ENCODE results near the gene TKT. TPM values are rescaled to one million over a fixed set of nuclear protein-coding genes. Genes with fewer than 3 reads are reported as not detected.

TKT gene
- total RNA-seq, 2 experiments from 2014 or later = 315 to 323 TPM

GRCh38 chr3:53199834-53200233 is 56.0 kb downstream of the TKT start:
- Mint-ChIP-seq H3K27me3 (ENCODE audit: low read depth) (peaks cover 4% of the 10 kb centered on the region), H3K4me1 (ENCODE audit: low read depth) (peaks cover 7% of the 10 kb centered on the region), H3K9me3 (ENCODE audit: insufficient read depth) (no peaks in the 10 kb centered on the region), H3K36me3 (ENCODE audit: low read depth) (no peaks in the 10 kb centered on the region), H3K27ac (no peak overlapping the region), H3K4me3 (no peak overlapping the region)
- CTCF ChIA-PET = interaction anchor here (0.7 to 8.7 kb wide), 5 partner anchors 11 to 150 kb away, joined by 3 to 220 read pairs (median 3); no protein-coding TSS in a partner anchor
- DNase-seq = no peak
- peak; percentile 33 for ATAC-seq
- POLR2A ChIA-PET = no interaction called here

- Mint-ChIP-seq H3K36me3 (ENCODE audit: low read depth) (no peaks in the 10 kb centered on the region), H3K27me3 (ENCODE audit: low read depth) (peaks cover 4% of the 10 kb centered on the region), H3K4me1 (ENCODE audit: low read depth) (peaks cover 7% of the 10 kb centered on the region), H3K9me3 (ENCODE audit: insufficient read depth) (no peaks in the 10 kb centered on the region), H3K4me3 (no peak overlapping the region), H3K27ac (no peak overlapping the region)
- ATAC-seq = no peak
- DNase-seq = no peak
- POLR2A ChIA-PET = no interaction called here
- CTCF ChIA-PET = interaction anchor here (0.7 to 8.7 kb wide), 4 partner anchors 12 to 85 kb away, joined by 3 to 220 read pairs (median 8); no protein-coding TSS in a partner anchor
These were observed 56.8 kb downstream of the TKT start for GRCh38 chr3:53198996-53199395.

GRCh38 chr3:53198256-53198977 is 57.4 kb downstream of the TKT start:
- H3K4me3 Mint-ChIP-seq = no peak overlapping the region
- ChIA-PET POLR2A (no interaction called here), CTCF (interaction anchor here (1.0 to 8.7 kb wide), 4 partner anchors 51 to 85 kb away, joined by 3 to 220 read pairs (median 8); no protein-coding TSS in a partner anchor)
- H3K36me3 Mint-ChIP-seq (ENCODE audit: low read depth) = no peaks in the 10 kb centered on the region
- H3K27ac Mint-ChIP-seq = no peak overlapping the region
- no peaks in the 10 kb centered on the region for H3K9me3 Mint-ChIP-seq (ENCODE audit: insufficient read depth)
- H3K4me1 Mint-ChIP-seq (ENCODE audit: low read depth) = peaks cover 9% of the 10 kb centered on the region
- no peak for DNase-seq
- no peak for ATAC-seq
- peaks cover 4% of the 10 kb centered on the region for H3K27me3 Mint-ChIP-seq (ENCODE audit: low read depth)

- CTCF ChIA-PET = interaction anchor here (0.6 to 8.7 kb wide), 34 partner anchors 12 to 344 kb away, joined by 3 to 220 read pairs (median 4); partner anchors contain the start of genes DCP1A and PRKCD
- Mint-ChIP-seq H3K9me3 (ENCODE audit: insufficient read depth) (no peaks in the 10 kb centered on the region), H3K4me3 (no peak overlapping the region), H3K27ac (no peak overlapping the region), H3K36me3 (ENCODE audit: low read depth) (peaks cover 7% of the 10 kb centered on the region), H3K4me1 (ENCODE audit: low read depth) (peaks cover 20% of the 10 kb centered on the region), H3K27me3 (ENCODE audit: low read depth) (peaks cover 4% of the 10 kb centered on the region)
- DNase-seq (peak; percentile 43), ATAC-seq (no peak)
- POLR2A ChIA-PET = interaction anchor here (1.4 kb wide), 1 partner anchor 82 kb away, joined by 3 read pairs; no protein-coding TSS in a partner anchor
These were observed 59.0 kb downstream of the TKT start for GRCh38 chr3:53196575-53197407.

- POLR2A ChIA-PET = interaction anchor here (0.6 to 1.4 kb wide), 2 partner anchors 58 to 82 kb away, joined by 3 read pairs; no protein-coding TSS in a partner anchor
- H3K27me3 Mint-ChIP-seq (ENCODE audit: low read depth) = peaks cover 4% of the 10 kb centered on the region
- peaks cover 20% of the 10 kb centered on the region for H3K4me1 Mint-ChIP-seq (ENCODE audit: low read depth)
- ATAC-seq = peak; percentile 74
- H3K36me3 Mint-ChIP-seq (ENCODE audit: low read depth) = peaks cover 7% of the 10 kb centered on the region
- CTCF ChIA-PET = interaction anchor here (0.6 to 8.7 kb wide), 39 partner anchors 13 to 343 kb away, joined by 3 to 220 read pairs (median 3); partner anchors contain the start of genes DCP1A and PRKCD
- no peak overlapping the region for H3K4me3 Mint-ChIP-seq
- DNase-seq = peak; percentile 60
- H3K9me3 Mint-ChIP-seq (ENCODE audit: insufficient read depth) = no peaks in the 10 kb centered on the region
- H3K27ac Mint-ChIP-seq = no peak overlapping the region
These were observed 59.9 kb downstream of the TKT start for GRCh38 chr3:53195602-53196574.

- ChIA-PET POLR2A (interaction anchor here (0.6 kb wide), 1 partner anchor 58 kb away, joined by 3 read pairs; no protein-coding TSS in a partner anchor), CTCF (interaction anchor here (0.7 to 8.7 kb wide), 12 partner anchors 21 to 165 kb away, joined by 3 to 220 read pairs (median 7); partner anchors contain the start of gene PRKCD)
- Mint-ChIP-seq H3K27me3 (ENCODE audit: low read depth) (peaks cover 3% of the 10 kb centered on the region), H3K4me1 (ENCODE audit: low read depth) (peaks cover 20% of the 10 kb centered on the region), H3K9me3 (ENCODE audit: insufficient read depth) (no peaks in the 10 kb centered on the region), H3K4me3 (no peak overlapping the region), H3K36me3 (ENCODE audit: low read depth) (peaks cover 9% of the 10 kb centered on the region), H3K27ac (no peak overlapping the region)
- DNase-seq = no peak
- no peak for ATAC-seq
These were observed 60.8 kb downstream of the TKT start for GRCh38 chr3:53195066-53195450.

- CTCF ChIA-PET = interaction anchor here (0.7 to 8.7 kb wide), 12 partner anchors 20 to 166 kb away, joined by 3 to 220 read pairs (median 8); partner anchors contain the start of gene PRKCD
- no peak for DNase-seq
- no peak for ATAC-seq
These were observed 61.4 kb downstream of the TKT start for GRCh38 chr3:53194210-53195065.

GRCh38 chr3:53193466-53194209 is 62.2 kb downstream of the TKT start:
- POLR2A ChIA-PET = no interaction called here
- peaks cover 12% of the 10 kb centered on the region for H3K36me3 Mint-ChIP-seq (ENCODE audit: low read depth)
- H3K27me3 Mint-ChIP-seq (ENCODE audit: low read depth) = no peaks in the 10 kb centered on the region
- H3K27ac Mint-ChIP-seq = no peak overlapping the region
- H3K4me3 Mint-ChIP-seq = no peak overlapping the region
- DNase-seq = no peak
- H3K4me1 Mint-ChIP-seq (ENCODE audit: low read depth) = peaks cover 20% of the 10 kb centered on the region
- no peaks in the 10 kb centered on the region for H3K9me3 Mint-ChIP-seq (ENCODE audit: insufficient read depth)
- ATAC-seq = no peak
- CTCF ChIA-PET = interaction anchor here (1.6 to 1.9 kb wide), 2 partner anchors 60 to 79 kb away, joined by 6 to 10 read pairs; no protein-coding TSS in a partner anchor

More at GRCh38 chr3:53194210-53195065, 61.4 kb downstream of the TKT start:
- H3K4me3 Mint-ChIP-seq = no peak overlapping the region
- no peak overlapping the region for H3K27ac Mint-ChIP-seq
- no peaks in the 10 kb centered on the region for H3K9me3 Mint-ChIP-seq (ENCODE audit: insufficient read depth)
- POLR2A ChIA-PET = interaction anchor here (0.6 kb wide), 1 partner anchor 57 kb away, joined by 3 read pairs; no protein-coding TSS in a partner anchor
- no peaks in the 10 kb centered on the region for H3K27me3 Mint-ChIP-seq (ENCODE audit: low read depth)
- peaks cover 20% of the 10 kb centered on the region for H3K4me1 Mint-ChIP-seq (ENCODE audit: low read depth)
- peaks cover 12% of the 10 kb centered on the region for H3K36me3 Mint-ChIP-seq (ENCODE audit: low read depth)

GRCh38 chr3:53192608-53193007 is 63.2 kb downstream of the TKT start:
- Mint-ChIP-seq H3K4me3 (no peak overlapping the region), H3K4me1 (ENCODE audit: low read depth) (peaks cover 20% of the 10 kb centered on the region), H3K27me3 (ENCODE audit: low read depth) (no peaks in the 10 kb centered on the region), H3K9me3 (ENCODE audit: insufficient read depth) (no peaks in the 10 kb centered on the region), H3K36me3 (ENCODE audit: low read depth) (peaks cover 12% of the 10 kb centered on the region), H3K27ac (no peak overlapping the region)
- CTCF ChIA-PET = interaction anchor here (0.7 to 1.9 kb wide), 3 partner anchors 32 to 78 kb away, joined by 3 to 10 read pairs (median 6); no protein-coding TSS in a partner anchor
- POLR2A ChIA-PET = interaction anchor here (0.5 to 0.7 kb wide), 2 partner anchors 81 to 472 kb away, joined by 3 read pairs; no protein-coding TSS in a partner anchor
- DNase-seq = no peak
- no peak for ATAC-seq
